ENCODE results near the gene YARS2. TPM values are rescaled to one million over a fixed set of nuclear protein-coding genes. Genes with fewer than 3 reads are reported as not detected.

The YARS2 gene
- total and polyA plus RNA-seq, 9 donors, result 19.6 to 23.5 (median 21.4) TPM

Other genes with a start within 250 kb of the YARS2 start
- gene DNM1L, start 76.6 kb downstream of the YARS2 start, total RNA-seq, result 56.6 TPM
- 10 to 100 TPM; 55.5 to 89.4 (median 64.5) TPM for gene DNM1L, start 76.6 kb downstream of the YARS2 start, polyA plus RNA-seq (ENCODE audit: insufficient read depth in 1 of 8, insufficient read length in 8 of 8, low replicate concordance in 1 of 8)
- gene PKP2, start 140.9 kb upstream of the YARS2 start, total RNA-seq, result 3.1 TPM
- gene PKP2, start 140.9 kb upstream of the YARS2 start, polyA plus RNA-seq (ENCODE audit: insufficient read depth in 1 of 8, insufficient read length in 8 of 8, low replicate concordance in 1 of 8), result 10 to 100 TPM in 2 of 8 donors, 1 to 10 TPM in 6; 2.7 to 11.2 (median 6.0) TPM